ENCODE data around the gene GRIK4. TPM values are rescaled to one million over a fixed set of nuclear protein-coding genes. Genes with fewer than 3 reads are reported as not detected.

Gene GRIK4
- total and polyA plus RNA-seq, 4 donors, result 0.41 to 4.9 (median 1.7) TPM

DNA sequence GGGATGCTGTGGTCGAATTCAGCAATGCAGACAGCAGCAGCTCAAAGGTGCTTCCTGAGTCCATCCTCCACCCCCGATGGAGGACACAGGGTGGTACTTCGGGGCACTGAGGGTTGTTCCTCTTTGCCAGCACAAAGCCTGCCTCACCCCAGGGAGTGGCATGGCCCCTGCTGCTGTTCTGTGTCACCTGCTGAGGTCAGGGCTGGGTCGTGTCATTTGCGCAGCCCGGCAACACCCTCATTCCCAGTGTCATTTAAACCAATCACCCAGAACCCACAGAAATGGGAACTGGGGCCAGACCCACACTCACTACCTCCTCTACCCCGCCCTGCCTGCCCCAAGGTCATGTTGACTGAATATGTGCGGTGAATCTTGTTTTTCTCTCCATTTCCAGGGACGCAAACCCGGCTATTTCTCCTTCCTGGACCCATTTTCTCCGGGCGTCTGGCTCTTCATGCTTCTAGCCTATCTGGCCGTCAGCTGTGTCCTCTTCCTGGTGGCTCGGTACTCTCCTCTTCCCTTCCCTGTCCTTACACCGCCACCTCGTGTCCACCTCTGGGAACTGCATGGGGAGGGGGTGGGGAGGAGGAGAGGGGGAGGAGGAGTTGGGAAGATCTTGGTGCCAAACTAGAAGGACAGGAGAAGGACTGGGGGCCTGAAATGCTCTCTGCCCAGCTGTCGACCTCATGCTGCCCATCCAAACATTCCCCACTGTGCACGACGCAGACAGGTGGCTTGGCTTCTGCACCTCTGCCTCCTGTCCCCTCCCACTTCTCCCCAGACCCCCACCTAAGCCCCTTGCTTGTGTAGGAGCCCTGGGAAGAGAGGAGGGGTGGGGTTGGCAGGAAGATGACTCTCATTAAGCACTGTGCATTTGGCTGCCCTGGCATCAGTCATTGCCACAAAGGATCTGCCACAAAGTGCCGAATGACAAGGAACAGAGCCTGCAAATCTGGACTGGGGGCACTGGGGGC lies 441.2 kb downstream of the GRIK4 start:
- Histone ChIP-seq H3K4me3 (no peak overlapping the region), H3K27ac (ENCODE audit: low read depth in 1 of 2, low read length in 1 of 2) (no peak overlapping the region), H3K27me3 (ENCODE audit: control insufficient read depth in 3 of 3, insufficient read depth in 3 of 3, low read length in 2 of 3) (no peaks in the 10 kb centered on the region), H3K9me3 (ENCODE audit: control insufficient read depth in 4 of 4, insufficient read depth in 3 of 4, low read length in 3 of 4) (no peaks in the 10 kb centered on the region), H3K9ac (ENCODE audit: insufficient read depth in 1 of 2, low read length in 2 of 2) (no peak overlapping the region), H3K36me3 (ENCODE audit: control insufficient read depth in 4 of 4, insufficient read depth in 4 of 4, low read length in 4 of 4) (no peaks in the 10 kb centered on the region), H3K4me1 (ENCODE audit: control insufficient read depth in 5 of 5, insufficient read depth in 5 of 5, low read length in 5 of 5) (peaks cover 0 to 10% (median 4%) of the 10 kb centered on the region in 5 donors)
- ATAC-seq (ENCODE audit: insufficient read depth, low FRiP score), result peak; percentile 85
- DNase-seq, result peak; percentile 89 to 93 (median 90)
- TF ChIP-seq, protein P1, sequence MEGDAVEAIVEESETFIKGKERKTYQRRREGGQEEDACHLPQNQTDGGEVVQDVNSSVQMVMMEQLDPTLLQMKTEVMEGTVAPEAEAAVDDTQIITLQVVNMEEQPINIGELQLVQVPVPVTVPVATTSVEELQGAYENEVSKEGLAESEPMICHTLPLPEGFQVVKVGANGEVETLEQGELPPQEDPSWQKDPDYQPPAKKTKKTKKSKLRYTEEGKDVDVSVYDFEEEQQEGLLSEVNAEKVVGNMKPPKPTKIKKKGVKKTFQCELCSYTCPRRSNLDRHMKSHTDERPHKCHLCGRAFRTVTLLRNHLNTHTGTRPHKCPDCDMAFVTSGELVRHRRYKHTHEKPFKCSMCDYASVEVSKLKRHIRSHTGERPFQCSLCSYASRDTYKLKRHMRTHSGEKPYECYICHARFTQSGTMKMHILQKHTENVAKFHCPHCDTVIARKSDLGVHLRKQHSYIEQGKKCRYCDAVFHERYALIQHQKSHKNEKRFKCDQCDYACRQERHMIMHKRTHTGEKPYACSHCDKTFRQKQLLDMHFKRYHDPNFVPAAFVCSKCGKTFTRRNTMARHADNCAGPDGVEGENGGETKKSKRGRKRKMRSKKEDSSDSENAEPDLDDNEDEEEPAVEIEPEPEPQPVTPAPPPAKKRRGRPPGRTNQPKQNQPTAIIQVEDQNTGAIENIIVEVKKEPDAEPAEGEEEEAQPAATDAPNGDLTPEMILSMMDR (IDR thresholded peaks at IDR 0.05; ENCODE audit: control extremely low read depth, extremely low read depth), result peak; percentile 34
- WGBS, 2 donors, result 19% methylated on average over 20 of the region's 20 CpGs

DNA sequence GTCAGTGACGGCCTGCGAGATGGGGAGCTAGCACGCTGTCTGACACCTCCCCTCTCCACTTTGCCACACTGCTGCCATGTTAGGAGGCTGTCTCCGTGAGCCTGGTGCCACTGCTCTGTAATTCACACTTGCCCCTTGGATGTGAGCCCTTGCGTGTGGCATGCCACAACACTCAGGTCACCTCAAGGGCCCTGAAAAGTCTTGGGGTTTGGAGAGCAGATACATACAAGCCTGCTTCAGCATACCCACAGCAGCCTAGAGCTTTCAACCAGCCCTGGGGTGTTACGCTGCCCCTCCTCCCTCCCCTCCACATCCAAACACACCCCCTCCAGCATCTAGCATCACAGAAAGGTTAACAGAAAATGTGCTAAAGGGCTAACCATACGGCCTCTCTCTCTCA lies 442.8 kb downstream of the GRIK4 start:
- ATAC-seq (ENCODE audit: insufficient read depth, low FRiP score), result no peak
- no peaks in the 10 kb centered on the region for H3K27me3 ChIP-seq (ENCODE audit: control insufficient read depth in 3 of 3, insufficient read depth in 3 of 3, low read length in 2 of 3)
- H3K27ac ChIP-seq (ENCODE audit: low read depth in 1 of 2, low read length in 1 of 2), result no peak overlapping the region
- no peaks in the 10 kb centered on the region for H3K9me3 ChIP-seq (ENCODE audit: control insufficient read depth in 4 of 4, insufficient read depth in 3 of 4, low read length in 3 of 4)
- no peak overlapping the region for H3K9ac ChIP-seq (ENCODE audit: insufficient read depth in 1 of 2, low read length in 2 of 2)
- H3K4me1 ChIP-seq (ENCODE audit: control insufficient read depth in 5 of 5, insufficient read depth in 5 of 5, low read length in 5 of 5), result peaks cover 0 to 10% (median 4%) of the 10 kb centered on the region in 5 donors
- WGBS, 2 donors, result 90 to 94% methylated on average over 7 of the region's 7 CpGs
- no peak overlapping the region for H3K4me3 ChIP-seq
- no peak for DNase-seq
- TF ChIP-seq, protein P1 (IDR thresholded peaks at IDR 0.05; ENCODE audit: control extremely low read depth, extremely low read depth), result no peak
- no peaks in the 10 kb centered on the region for H3K36me3 ChIP-seq (ENCODE audit: control insufficient read depth in 4 of 4, insufficient read depth in 4 of 4, low read length in 4 of 4)

DNA sequence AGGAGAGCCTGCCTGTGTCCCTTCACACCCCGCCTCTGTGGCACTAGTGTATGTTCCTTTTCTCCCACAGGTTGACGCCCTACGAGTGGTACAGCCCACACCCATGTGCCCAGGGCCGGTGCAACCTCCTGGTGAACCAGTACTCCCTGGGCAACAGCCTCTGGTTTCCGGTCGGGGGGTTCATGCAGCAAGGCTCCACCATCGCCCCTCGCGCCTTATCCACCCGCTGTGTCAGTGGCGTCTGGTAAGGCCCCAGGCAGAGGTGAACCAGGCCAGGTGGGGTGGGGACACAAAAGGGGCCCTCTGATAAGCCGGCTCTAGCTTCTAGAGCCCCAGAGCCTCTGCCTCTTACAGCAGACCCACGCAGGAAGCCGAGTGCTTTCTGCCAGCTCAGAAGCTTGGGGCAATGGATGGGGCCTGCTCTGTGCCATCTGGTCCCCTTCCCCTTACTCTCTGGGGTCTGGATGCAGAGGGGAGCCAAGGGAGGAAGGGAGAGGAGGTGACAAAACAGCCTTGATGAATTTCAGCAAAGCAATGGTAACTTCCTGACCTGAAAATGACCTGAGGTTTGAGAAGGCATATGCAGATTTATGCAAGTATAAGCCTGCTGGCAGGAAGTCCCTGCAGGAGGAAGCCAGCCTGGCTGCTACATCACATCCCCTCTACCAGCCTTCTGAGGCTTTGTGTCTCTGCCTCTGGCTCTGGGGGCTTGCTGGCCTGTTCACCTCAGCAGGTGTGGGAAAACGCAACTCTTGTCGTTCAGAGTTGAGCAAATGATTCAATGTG lies 445.4 kb downstream of the GRIK4 start:
- Histone ChIP-seq H3K9ac (ENCODE audit: insufficient read depth in 1 of 2, low read length in 2 of 2) (no peak overlapping the region), H3K9me3 (ENCODE audit: control insufficient read depth in 4 of 4, insufficient read depth in 3 of 4, low read length in 3 of 4) (no peaks in the 10 kb centered on the region), H3K27ac (ENCODE audit: low read depth in 1 of 2, low read length in 1 of 2) (no peak overlapping the region), H3K36me3 (ENCODE audit: control insufficient read depth in 4 of 4, insufficient read depth in 4 of 4, low read length in 4 of 4) (peaks cover 0 to 2% (median 0%) of the 10 kb centered on the region in 4 donors), H3K27me3 (ENCODE audit: control insufficient read depth in 3 of 3, insufficient read depth in 3 of 3, low read length in 2 of 3) (no peaks in the 10 kb centered on the region), H3K4me3 (no peak overlapping the region), H3K4me1 (ENCODE audit: control insufficient read depth in 5 of 5, insufficient read depth in 5 of 5, low read length in 5 of 5) (peaks cover 0 to 10% (median 4%) of the 10 kb centered on the region in 5 donors)
- ATAC-seq (ENCODE audit: insufficient read depth, low FRiP score), result no peak
- WGBS, 2 donors, result 82 to 84% methylated on average over 16 of the region's 16 CpGs
- TF ChIP-seq, protein P1 (IDR thresholded peaks at IDR 0.05; ENCODE audit: control extremely low read depth, extremely low read depth), result no peak
- DNase-seq, result peak in 2 of 3 donors; percentile 14 to 34

All from lung (tissue), 12 donors.